Keratinocyte (primary cell): ENCODE data around the gene AKNA.

Experiments used
- EZH2 ChIP-seq: IDR thresholded peaks from one replicate; pipeline ENCODE4 v1.6.1; 2012; ENCODE audit warnings: inconsistent platforms, mild to moderate bottlenecking, low read length, moderate library complexity
- TF ChIP-seq, protein P1 (sequence below), 3 experiments: IDR thresholded peaks in 1 of 3; conservative IDR thresholded peaks in 1 of 3; optimal IDR thresholded peaks in 1 of 3; 2 replicates in 2 of 3; 3 replicates in 1 of 3; pipeline versions ENCODE3 to v1.5.1; 2011; ENCODE audit warnings: low read length in 3 of 3, mild to moderate bottlenecking in 3 of 3, moderate library complexity in 2 of 3, control low read depth in 1 of 3, inconsistent platforms in 1 of 3; ENCODE audit not compliant: insufficient read depth in 2 of 3; ENCODE audit errors: extremely low read depth in 1 of 3

DNA sequence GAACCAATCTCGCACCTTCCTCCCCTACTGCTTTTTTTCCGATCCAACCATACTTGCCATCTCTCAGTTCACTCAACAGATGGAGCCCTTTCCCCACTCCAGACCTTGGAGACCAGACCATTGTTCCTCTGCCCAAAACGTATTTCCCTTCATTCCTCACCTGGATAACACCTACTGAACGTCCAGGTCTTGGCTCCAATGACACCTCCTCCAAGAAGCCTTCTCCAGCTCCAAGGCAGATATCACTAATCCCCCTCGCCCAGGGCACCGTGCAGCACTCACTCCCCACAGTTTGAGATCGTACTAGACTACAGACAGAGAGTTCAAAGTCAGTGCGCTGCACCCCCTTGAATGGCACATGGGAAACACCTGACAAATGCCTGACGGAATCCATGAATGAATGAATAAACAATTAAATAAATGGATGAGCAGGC lies 47.1 kb upstream of the AKNA start:
- TF ChIP-seq, protein P1, sequence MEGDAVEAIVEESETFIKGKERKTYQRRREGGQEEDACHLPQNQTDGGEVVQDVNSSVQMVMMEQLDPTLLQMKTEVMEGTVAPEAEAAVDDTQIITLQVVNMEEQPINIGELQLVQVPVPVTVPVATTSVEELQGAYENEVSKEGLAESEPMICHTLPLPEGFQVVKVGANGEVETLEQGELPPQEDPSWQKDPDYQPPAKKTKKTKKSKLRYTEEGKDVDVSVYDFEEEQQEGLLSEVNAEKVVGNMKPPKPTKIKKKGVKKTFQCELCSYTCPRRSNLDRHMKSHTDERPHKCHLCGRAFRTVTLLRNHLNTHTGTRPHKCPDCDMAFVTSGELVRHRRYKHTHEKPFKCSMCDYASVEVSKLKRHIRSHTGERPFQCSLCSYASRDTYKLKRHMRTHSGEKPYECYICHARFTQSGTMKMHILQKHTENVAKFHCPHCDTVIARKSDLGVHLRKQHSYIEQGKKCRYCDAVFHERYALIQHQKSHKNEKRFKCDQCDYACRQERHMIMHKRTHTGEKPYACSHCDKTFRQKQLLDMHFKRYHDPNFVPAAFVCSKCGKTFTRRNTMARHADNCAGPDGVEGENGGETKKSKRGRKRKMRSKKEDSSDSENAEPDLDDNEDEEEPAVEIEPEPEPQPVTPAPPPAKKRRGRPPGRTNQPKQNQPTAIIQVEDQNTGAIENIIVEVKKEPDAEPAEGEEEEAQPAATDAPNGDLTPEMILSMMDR (optimal IDR thresholded peaks at IDR 0.05 in 1 of 3, IDR thresholded peaks at IDR 0.05 in 1 of 3, conservative IDR thresholded peaks at IDR 0.05 in 1 of 3; ENCODE audit: extremely low read depth in 1 of 3, insufficient read depth in 2 of 3, low read length in 3 of 3) = peak; percentile 76 to 91 (median 86)
- no peak for TF ChIP-seq EZH2
